ENCODE results near the gene ATP2C1.

DNA sequence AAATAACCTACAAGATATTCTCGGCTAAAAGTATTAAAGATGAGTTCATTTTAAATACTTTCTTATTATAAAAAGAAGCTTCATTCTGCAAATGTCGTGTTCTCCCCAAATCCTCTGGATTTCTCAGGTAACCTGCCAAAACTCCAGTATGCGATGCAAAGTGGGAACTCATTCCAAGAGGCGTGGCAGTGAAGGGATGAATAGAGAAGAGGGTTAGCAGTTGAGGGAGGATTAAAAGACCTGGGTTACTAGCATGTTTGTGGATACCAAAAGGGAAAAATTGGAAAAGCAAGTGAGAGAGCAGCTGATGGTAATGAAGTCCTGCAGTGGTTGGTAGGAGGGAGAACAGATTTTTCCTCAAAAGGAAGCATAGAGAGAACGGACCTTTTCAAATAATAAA, 61.6 kb downstream of the ATP2C1 start:
- TF ChIP-seq ZFP37 (CRISPR knock-in tag; IDR thresholded peaks at IDR 0.05; ENCODE audit: borderline replicate concordance) (no peak), ZNF670 (CRISPR knock-in tag; IDR thresholded peaks at IDR 0.05; ENCODE audit: borderline replicate concordance) (no peak), PRDM15 (CRISPR knock-in tag; IDR thresholded peaks at IDR 0.05) (no peak), EZH2 (conservative IDR thresholded peaks at IDR 0.05; ENCODE audit: low read depth, low read length) (no peak), POLR2A (IDR thresholded peaks at IDR 0.05; ENCODE audit: insufficient read depth in 1 of 2, low read depth in 2 of 2, low read length in 2 of 2) (no peak), CEBPG (CRISPR knock-in tag; IDR thresholded peaks at IDR 0.05) (no peak), NFRKB (IDR thresholded peaks at IDR 0.05) (no peak), MAX (IDR thresholded peaks at IDR 0.05) (no peak)
- TF ChIP-seq, protein P1, sequence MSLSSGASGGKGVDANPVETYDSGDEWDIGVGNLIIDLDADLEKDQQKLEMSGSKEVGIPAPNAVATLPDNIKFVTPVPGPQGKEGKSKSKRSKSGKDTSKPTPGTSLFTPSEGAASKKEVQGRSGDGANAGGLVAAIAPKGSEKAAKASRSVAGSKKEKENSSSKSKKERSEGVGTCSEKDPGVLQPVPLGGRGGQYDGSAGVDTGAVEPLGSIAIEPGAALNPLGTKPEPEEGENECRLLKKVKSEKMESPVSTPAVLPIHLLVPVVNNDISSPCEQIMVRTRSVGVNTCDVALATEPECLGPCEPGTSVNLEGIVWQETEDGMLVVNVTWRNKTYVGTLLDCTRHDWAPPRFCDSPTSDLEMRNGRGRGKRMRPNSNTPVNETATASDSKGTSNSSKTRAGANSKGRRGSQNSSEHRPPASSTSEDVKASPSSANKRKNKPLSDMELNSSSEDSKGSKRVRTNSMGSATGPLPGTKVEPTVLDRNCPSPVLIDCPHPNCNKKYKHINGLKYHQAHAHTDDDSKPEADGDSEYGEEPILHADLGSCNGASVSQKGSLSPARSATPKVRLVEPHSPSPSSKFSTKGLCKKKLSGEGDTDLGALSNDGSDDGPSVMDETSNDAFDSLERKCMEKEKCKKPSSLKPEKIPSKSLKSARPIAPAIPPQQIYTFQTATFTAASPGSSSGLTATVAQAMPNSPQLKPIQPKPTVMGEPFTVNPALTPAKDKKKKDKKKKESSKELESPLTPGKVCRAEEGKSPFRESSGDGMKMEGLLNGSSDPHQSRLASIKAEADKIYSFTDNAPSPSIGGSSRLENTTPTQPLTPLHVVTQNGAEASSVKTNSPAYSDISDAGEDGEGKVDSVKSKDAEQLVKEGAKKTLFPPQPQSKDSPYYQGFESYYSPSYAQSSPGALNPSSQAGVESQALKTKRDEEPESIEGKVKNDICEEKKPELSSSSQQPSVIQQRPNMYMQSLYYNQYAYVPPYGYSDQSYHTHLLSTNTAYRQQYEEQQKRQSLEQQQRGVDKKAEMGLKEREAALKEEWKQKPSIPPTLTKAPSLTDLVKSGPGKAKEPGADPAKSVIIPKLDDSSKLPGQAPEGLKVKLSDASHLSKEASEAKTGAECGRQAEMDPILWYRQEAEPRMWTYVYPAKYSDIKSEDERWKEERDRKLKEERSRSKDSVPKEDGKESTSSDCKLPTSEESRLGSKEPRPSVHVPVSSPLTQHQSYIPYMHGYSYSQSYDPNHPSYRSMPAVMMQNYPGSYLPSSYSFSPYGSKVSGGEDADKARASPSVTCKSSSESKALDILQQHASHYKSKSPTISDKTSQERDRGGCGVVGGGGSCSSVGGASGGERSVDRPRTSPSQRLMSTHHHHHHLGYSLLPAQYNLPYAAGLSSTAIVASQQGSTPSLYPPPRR (CRISPR knock-in tag; IDR thresholded peaks at IDR 0.05; ENCODE audit: borderline replicate concordance), result no peak

Measured in HepG2 (cell line).